Activated B cell treated with CpG ODN at 0.5 μM for 24 hours (primary cell): Measurements from ENCODE around the gene ZKSCAN8. TPM values are rescaled to one million over a fixed set of nuclear protein-coding genes. Genes with fewer than 3 reads are reported as not detected.
"Not testable (repeated sequence)": the region's sequence is repeated elsewhere in the genome, so short reads cannot be mapped to it uniquely, and the experiment has no call there.

Experiments used
- ATAC-seq: fragments of 200-7000 bp; cut with Tn5 transposase; one replicate; pipeline ENCODE4 v1.10.0; 2021; ENCODE audit warnings: low read depth, mild to moderate bottlenecking, moderate library complexity
- CTCF ChIA-PET: fragments of 350-600 bp; sonication (Branson Sonifier 250); formaldehyde crosslinking; loops from one replicate; lab custom pipeline; 2021; ENCODE audit warnings: antibody characterized with exemption; lab: Charles Lee
- POLR2A ChIA-PET: fragments of 350-600 bp; sonication (Branson Sonifier 250); formaldehyde crosslinking; loops from one replicate; lab custom pipeline; 2021; ENCODE audit warnings: antibody characterized with exemption; lab: Charles Lee
- DNase-seq: peaks from one replicate; pipeline ENCODE4 v3.0.0; 2022
- H3K27ac Mint-ChIP-seq: one replicate; pipeline ENCODE4 v1.8.0; 2020; ENCODE audit warnings: mixed read lengths
- H3K27me3 Mint-ChIP-seq: one replicate; pipeline ENCODE4 v1.8.0; 2021; ENCODE audit warnings: mixed read lengths
- H3K36me3 Mint-ChIP-seq: one replicate; pipeline ENCODE4 v1.8.0; 2021; ENCODE audit warnings: low read depth, mixed read lengths
- H3K4me1 Mint-ChIP-seq: one replicate; pipeline ENCODE4 v1.8.0; 2021; ENCODE audit warnings: mixed read lengths
- H3K4me3 Mint-ChIP-seq: one replicate; pipeline ENCODE4 v1.8.0; 2020; ENCODE audit warnings: mild to moderate bottlenecking, mixed read lengths
- H3K9me3 Mint-ChIP-seq: one replicate; pipeline ENCODE4 v1.8.0; 2020; ENCODE audit warnings: mixed read lengths
- CTCF ChIP-seq: fragments of 200-600 bp; IDR thresholded peaks from one replicate; pipeline ENCODE4 v1.8.0; 2022; ENCODE audit warnings: antibody characterized with exemption, mild to moderate bottlenecking
- intact Hi-C: fragments of 100-400 bp; cut with micrococcal nuclease; formaldehyde crosslinking; loops from one replicate; pipeline ENCODE4 v1.15.1; 2024
- total RNA-seq: library from RNA; stranded (reverse); gene quantifications from 2 replicates; pipeline ENCODE4 v1.2.3, GENCODE V29; 2022

The ZKSCAN8 gene
- total RNA-seq, 1 donor from 2014 or later: 40.2 TPM

- intact Hi-C loops: loop anchor here (5.0 kb wide), 1 partner anchor 145 kb away; the partner anchor contains the start of gene ZSCAN26
- Mint-ChIP-seq H3K27ac (no peak overlapping the region), H3K36me3 (peaks cover 46% of the 10 kb centered on the region), H3K4me1 (peaks cover 27% of the 10 kb centered on the region), H3K27me3 (no peaks in the 10 kb centered on the region), H3K9me3 (no peaks in the 10 kb centered on the region), H3K4me3 (no peak overlapping the region)
- no peak for TF ChIP-seq CTCF
- POLR2A ChIA-PET: interaction anchor here (1.5 kb wide), 1 partner anchor 17 kb away, joined by 5 read pairs; no protein-coding TSS in a partner anchor
- no peak for ATAC-seq
- CTCF ChIA-PET: no interaction called here
- DNase-seq: no peak
Measured at GRCh38 chr6:28121876-28122275, 19.8 kb upstream of the ZKSCAN8 start.

- intact Hi-C loops: loop anchor here (5.0 kb wide), 1 partner anchor 145 kb away; the partner anchor contains the start of gene ZSCAN26
- H3K4me1 Mint-ChIP-seq: peaks cover 27% of the 10 kb centered on the region
- H3K27ac Mint-ChIP-seq, H3K9me3 Mint-ChIP-seq, H3K27me3 Mint-ChIP-seq, ATAC-seq, DNase-seq, H3K4me3 Mint-ChIP-seq, CTCF ChIA-PET: not testable (repeated sequence)
- POLR2A ChIA-PET: interaction anchor here (1.5 to 7.0 kb wide), 2 partner anchors 17 to 18 kb away, joined by 5 to 170 read pairs; partner anchors contain the start of gene ZKSCAN8
- H3K36me3 Mint-ChIP-seq: peaks cover 50% of the 10 kb centered on the region
Measured at GRCh38 chr6:28122283-28122682, 19.4 kb upstream of the ZKSCAN8 start.

GRCh38 chr6:28124350-28124970 lies 17.2 kb upstream of the ZKSCAN8 start, which contains the start of gene ZSCAN16:
ZSCAN16 (plus strand) TSS chr6:28124609; CDS start chr6:28125444, 835 bp downstream.
- no peak for TF ChIP-seq CTCF
- Mint-ChIP-seq H3K27ac (peak within 1 kb of the TSS; percentile 95), H3K36me3 (peaks cover 58% of the 10 kb centered on the region), H3K9me3 (no peaks in the 10 kb centered on the region), H3K4me1 (peaks cover 27% of the 10 kb centered on the region), H3K4me3 (peak within 1 kb of the TSS; percentile 97), H3K27me3 (no peaks in the 10 kb centered on the region)
- ATAC-seq (peak; percentile 96), DNase-seq (peak; percentile 72)
- CTCF ChIA-PET: interaction anchor here (1.1 kb wide), 1 partner anchor 225 kb away, joined by 3 read pairs; the partner anchor contains the start of gene ZKSCAN3
- POLR2A ChIA-PET: interaction anchor here (0.5 to 7.0 kb wide), 11 partner anchors 8 to 1929 kb away, joined by 3 to 170 read pairs (median 6); partner anchors contain the start of genes ZKSCAN4, ZKSCAN8, ZNF184 and ZSCAN26
- intact Hi-C loops: loop anchor here (1.0 to 5.0 kb wide), 7 partner anchors 12 to 259 kb away; partner anchors contain the start of genes ZKSCAN4, ZKSCAN8 and ZSCAN26

- no peak for DNase-seq
- no peak for TF ChIP-seq CTCF
- peak overlapping the region; percentile 97 for H3K4me3 Mint-ChIP-seq
- ChIA-PET POLR2A (interaction anchor here (0.5 to 7.0 kb wide), 8 partner anchors 8 to 258 kb away, joined by 3 to 170 read pairs (median 8); partner anchors contain the start of genes ZKSCAN4, ZKSCAN8 and ZSCAN26), CTCF (interaction anchor here (1.1 kb wide), 1 partner anchor 225 kb away, joined by 3 read pairs; the partner anchor contains the start of gene ZKSCAN3)
- peak; percentile 20 for ATAC-seq
- no peaks in the 10 kb centered on the region for H3K9me3 Mint-ChIP-seq
- H3K27ac Mint-ChIP-seq: peak overlapping the region; percentile 95
- no peaks in the 10 kb centered on the region for H3K27me3 Mint-ChIP-seq
- peaks cover 59% of the 10 kb centered on the region for H3K36me3 Mint-ChIP-seq
- intact Hi-C loops: loop anchor here (1.0 to 5.0 kb wide), 7 partner anchors 11 to 258 kb away; partner anchors contain the start of genes ZKSCAN4, ZKSCAN8 and ZSCAN26
- peaks cover 27% of the 10 kb centered on the region for H3K4me1 Mint-ChIP-seq
Measured at GRCh38 chr6:28124971-28125353, 16.7 kb upstream of the ZKSCAN8 start.

- H3K27me3 Mint-ChIP-seq: no peaks in the 10 kb centered on the region
- peak overlapping the region; percentile 97 for H3K4me3 Mint-ChIP-seq
- DNase-seq (no peak), ATAC-seq (no peak)
- POLR2A ChIA-PET: interaction anchor here (0.5 to 7.0 kb wide), 4 partner anchors 9 to 127 kb away, joined by 3 to 170 read pairs (median 12); partner anchors contain the start of genes ZKSCAN4 and ZKSCAN8
- H3K27ac Mint-ChIP-seq: peak overlapping the region; percentile 95
- no peak for TF ChIP-seq CTCF
- H3K4me1 Mint-ChIP-seq: peaks cover 27% of the 10 kb centered on the region
- intact Hi-C loops: no loop called here
- CTCF ChIA-PET: interaction anchor here (1.0 to 1.1 kb wide), 2 partner anchors 224 to 231 kb away, joined by 3 to 4 read pairs; partner anchors contain the start of gene ZKSCAN3
- H3K36me3 Mint-ChIP-seq: peaks cover 59% of the 10 kb centered on the region
- no peaks in the 10 kb centered on the region for H3K9me3 Mint-ChIP-seq
Measured at GRCh38 chr6:28125401-28125800, 16.3 kb upstream of the ZKSCAN8 start.
